Vagina (tissue), 2 donors: ENCODE measurements around the gene PLEKHH1. TPM values are rescaled to one million over a fixed set of nuclear protein-coding genes. Genes with fewer than 3 reads are reported as not detected.

Experiments used
- DNase-seq, 2 donors: peaks; one replicate each; pipeline ENCODE4 v3.0.0-alpha.2; 2017; ENCODE audit errors: extremely low spot score in 2 of 2
- H3K27ac ChIP-seq: fragments of 200-600 bp; sonication (generic); one replicate; pipeline ENCODE4 v1.5.1; 2019
- H3K27me3 ChIP-seq: fragments of 200-600 bp; sonication (generic); one replicate; pipeline ENCODE4 v1.5.1; 2019
- H3K36me3 ChIP-seq, 2 donors: fragments of 200-600 bp; sonication (generic); one replicate each; pipeline ENCODE4 v1.5.1; 2017 to 2019
- H3K4me1 ChIP-seq: fragments of 200-600 bp; sonication (generic); one replicate; pipeline ENCODE4 v1.5.1; 2019
- H3K4me3 ChIP-seq, 2 donors: fragments of 200-600 bp; sonication (generic); 1 replicate in 1 of 2; 2 replicates in 1 of 2; pipeline ENCODE4 v1.5.1; 2016 to 2019
- H3K9me3 ChIP-seq: fragments of 200-600 bp; sonication (generic); one replicate; pipeline ENCODE4 v1.5.1; 2019
- CTCF ChIP-seq, 3 experiments: fragments of 450-650 bp in 2 of 3; fragments of 200-600 bp in 1 of 3; sonication (generic) in 1 of 3; IDR thresholded peaks; one replicate each; pipeline ENCODE4 v1.5.1; 2017 to 2019; ENCODE audit warnings: antibody characterized with exemption in 3 of 3, mild to moderate bottlenecking in 2 of 3, moderate library complexity in 2 of 3
- POLR2A ChIP-seq, 2 donors: fragments of 450-650 bp; IDR thresholded peaks; one replicate each; pipeline ENCODE4 v1.6.1; 2017; ENCODE audit warnings: antibody characterized with exemption in 2 of 2, mild to moderate bottlenecking in 2 of 2, moderate library complexity in 2 of 2
- POLR2AphosphoS5 ChIP-seq, 2 donors: sonication (generic); formaldehyde crosslinking; IDR thresholded peaks; one replicate each; pipeline ENCODE4 v1.9.0; 2017; ENCODE audit warnings: antibody characterized with exemption in 2 of 2, mild to moderate bottlenecking in 2 of 2, low read depth in 1 of 2; ENCODE audit not compliant: insufficient read depth in 1 of 2
- intact Hi-C: fragments of 100-400 bp; cut with DNase I; formaldehyde crosslinking; loops from one replicate; pipeline ENCODE4 v1.15.1; 2023
- total RNA-seq: library from RNA; depleted of rRNA; stranded (reverse); fragments of >200 nt; gene quantifications from one replicate; pipeline ENCODE4 v1.2.3, GENCODE V29; 2016

Gene PLEKHH1
- total RNA-seq, 1 donor from 2014 or later: 2.5 TPM

DNA sequence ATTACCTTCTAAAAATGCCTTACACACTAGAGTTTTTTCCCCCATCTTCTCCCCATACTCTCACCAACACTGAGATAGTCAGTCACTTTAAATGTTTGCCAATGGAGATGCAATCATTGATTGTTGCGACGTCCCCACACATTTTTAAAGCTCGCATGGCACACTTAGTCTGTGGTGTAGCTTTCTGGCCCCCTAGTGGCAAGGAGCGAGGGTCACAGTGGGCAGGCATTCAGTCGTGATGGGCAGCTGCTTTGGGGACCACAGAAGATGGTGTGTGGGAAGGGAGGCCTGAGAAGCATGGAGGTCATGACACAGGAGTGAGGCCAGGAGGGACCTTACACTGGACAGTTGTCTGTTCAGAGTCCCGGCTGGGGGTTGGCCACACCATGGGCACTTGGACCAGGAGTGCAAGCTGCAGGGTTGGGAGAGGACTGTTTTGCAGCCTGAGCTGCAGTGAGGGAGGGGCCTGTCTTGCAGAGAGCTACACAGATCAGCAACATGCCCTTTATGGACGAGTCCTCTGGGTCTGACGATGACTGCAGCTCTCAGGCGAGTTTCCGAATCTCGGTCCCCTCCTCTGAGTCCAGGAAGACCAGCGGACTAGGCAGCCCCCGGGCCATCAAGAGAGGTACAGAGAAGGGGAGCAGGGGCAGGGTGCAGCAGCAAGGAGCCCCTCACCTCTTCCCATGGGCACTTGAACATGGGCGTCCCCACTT lies 38.3 kb downstream of the PLEKHH1 start:
- no peaks in the 10 kb centered on the region for H3K9me3 ChIP-seq
- TF ChIP-seq CTCF (IDR thresholded peaks at IDR 0.05) (peak; percentile 54 to 88 (median 69)), POLR2AphosphoS5 (IDR thresholded peaks at IDR 0.05; ENCODE audit: insufficient read depth in 1 of 2, low read depth in 1 of 2) (no peak), POLR2A (IDR thresholded peaks at IDR 0.05) (no peak)
- intact Hi-C loops: loop anchor here (10.0 kb wide), 1 partner anchor 147 kb away; no protein-coding TSS in a partner anchor
- H3K27me3 ChIP-seq: no peaks in the 10 kb centered on the region
- DNase-seq: no peak
- H3K4me3 ChIP-seq: no peak overlapping the region
- H3K27ac ChIP-seq: no peak overlapping the region
- no peaks in the 10 kb centered on the region for H3K4me1 ChIP-seq
- H3K36me3 ChIP-seq: no peaks in the 10 kb centered on the region

DNA sequence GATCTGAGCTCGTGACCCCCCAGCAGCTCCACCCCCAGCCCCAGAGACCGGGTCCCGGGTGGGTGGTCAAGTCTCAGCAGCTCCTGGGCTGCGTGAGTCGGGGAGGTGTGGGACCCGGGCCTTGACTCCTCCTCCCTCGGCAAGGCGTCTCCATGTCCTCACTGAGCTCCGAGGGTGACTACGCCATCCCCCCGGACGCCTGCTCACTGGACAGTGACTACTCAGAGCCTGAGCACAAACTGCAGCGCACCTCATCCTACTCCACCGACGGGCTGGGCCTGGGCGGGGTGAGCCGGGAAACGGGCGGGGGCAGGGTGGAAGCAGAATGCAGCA lies 38.9 kb downstream of the PLEKHH1 start:
- H3K9me3 ChIP-seq: no peaks in the 10 kb centered on the region
- H3K4me1 ChIP-seq: no peaks in the 10 kb centered on the region
- TF ChIP-seq CTCF (IDR thresholded peaks at IDR 0.05): no peak
- TF ChIP-seq POLR2AphosphoS5 (IDR thresholded peaks at IDR 0.05; ENCODE audit: insufficient read depth in 1 of 2, low read depth in 1 of 2): no peak
- TF ChIP-seq POLR2A (IDR thresholded peaks at IDR 0.05): no peak
- no peak for DNase-seq
- no peak overlapping the region for H3K27ac ChIP-seq
- no peaks in the 10 kb centered on the region for H3K27me3 ChIP-seq
- no peak overlapping the region for H3K4me3 ChIP-seq
- no peaks in the 10 kb centered on the region for H3K36me3 ChIP-seq
- intact Hi-C loops: loop anchor here (10.0 kb wide), 1 partner anchor 147 kb away; no protein-coding TSS in a partner anchor

DNA sequence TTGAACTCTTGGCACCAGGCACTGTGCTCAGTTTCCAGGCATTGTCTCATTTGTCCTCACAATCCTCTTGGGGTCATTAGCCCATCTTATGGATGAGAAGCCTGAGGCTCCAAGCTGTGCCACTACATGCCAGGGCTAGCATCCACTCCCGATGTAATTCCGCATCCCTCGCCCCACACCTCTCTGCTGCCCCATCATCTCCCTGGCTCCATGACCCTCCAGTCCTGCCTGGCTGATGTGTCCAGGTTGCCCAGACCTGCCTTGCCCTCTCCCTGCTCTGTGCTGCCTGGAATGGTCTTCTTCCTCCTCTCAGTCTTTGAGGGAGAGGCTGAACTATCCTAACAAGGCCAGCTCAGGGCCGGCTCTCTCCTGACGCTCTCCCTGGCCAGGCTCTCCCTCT lies 39.5 kb downstream of the PLEKHH1 start:
- intact Hi-C loops: loop anchor here (10.0 kb wide), 1 partner anchor 148 kb away; no protein-coding TSS in a partner anchor
- Histone ChIP-seq H3K27ac (no peak overlapping the region), H3K4me1 (no peaks in the 10 kb centered on the region), H3K9me3 (no peaks in the 10 kb centered on the region), H3K27me3 (no peaks in the 10 kb centered on the region), H3K36me3 (no peaks in the 10 kb centered on the region), H3K4me3 (no peak overlapping the region)
- TF ChIP-seq CTCF (IDR thresholded peaks at IDR 0.05): no peak
- TF ChIP-seq POLR2AphosphoS5 (IDR thresholded peaks at IDR 0.05; ENCODE audit: insufficient read depth in 1 of 2, low read depth in 1 of 2): no peak
- no peak for TF ChIP-seq POLR2A (IDR thresholded peaks at IDR 0.05)
- DNase-seq: no peak

DNA sequence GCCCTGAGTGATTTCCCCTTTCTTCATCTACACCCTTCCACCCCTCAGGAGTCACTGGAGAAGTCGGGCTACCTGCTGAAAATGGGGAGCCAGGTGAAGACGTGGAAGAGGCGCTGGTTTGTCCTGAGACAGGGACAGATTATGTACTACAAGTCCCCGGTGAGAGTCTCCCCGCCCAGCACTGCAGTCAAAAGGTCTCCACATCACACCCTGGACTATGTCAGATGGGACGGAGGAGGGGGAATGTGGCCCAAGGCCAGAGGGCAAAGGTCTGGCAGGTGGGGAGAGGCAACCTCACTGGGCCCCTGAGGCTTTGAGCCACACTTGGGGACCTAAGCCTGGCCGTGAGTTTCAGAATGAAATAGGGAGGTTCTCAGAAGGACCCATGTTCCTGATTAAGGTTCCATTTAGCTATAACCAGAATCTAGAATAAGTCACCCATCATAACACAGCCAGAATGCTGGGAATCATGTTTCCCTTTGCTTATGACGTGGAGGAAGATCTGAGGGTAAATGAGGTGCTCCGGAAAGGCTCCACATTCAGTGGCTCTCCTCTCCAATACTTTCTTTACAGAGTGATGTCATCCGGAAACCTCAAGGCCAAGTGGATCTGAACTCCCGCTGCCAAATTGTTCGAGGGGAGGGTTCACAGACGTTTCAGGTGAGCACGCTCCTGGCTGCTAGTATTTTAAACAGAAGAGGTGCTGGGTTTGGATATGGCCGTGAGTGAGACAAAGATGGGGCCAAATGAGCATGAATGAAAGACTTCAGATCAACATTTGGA lies 40.3 kb downstream of the PLEKHH1 start:
- intact Hi-C loops: loop anchor here (10.0 kb wide), 1 partner anchor 149 kb away; no protein-coding TSS in a partner anchor
- Histone ChIP-seq H3K36me3 (no peaks in the 10 kb centered on the region), H3K27ac (no peak overlapping the region), H3K4me1 (no peaks in the 10 kb centered on the region), H3K27me3 (no peaks in the 10 kb centered on the region), H3K9me3 (no peaks in the 10 kb centered on the region), H3K4me3 (no peak overlapping the region)
- TF ChIP-seq CTCF (IDR thresholded peaks at IDR 0.05) (no peak), POLR2A (IDR thresholded peaks at IDR 0.05) (no peak), POLR2AphosphoS5 (IDR thresholded peaks at IDR 0.05; ENCODE audit: insufficient read depth in 1 of 2, low read depth in 1 of 2) (no peak)
- DNase-seq: no peak
